ENCODE data around the gene ANAPC13.
A peak's percentile ranks its signal among the peaks of the same experiment; 100 is the strongest.

The ANAPC13 gene

DNA sequence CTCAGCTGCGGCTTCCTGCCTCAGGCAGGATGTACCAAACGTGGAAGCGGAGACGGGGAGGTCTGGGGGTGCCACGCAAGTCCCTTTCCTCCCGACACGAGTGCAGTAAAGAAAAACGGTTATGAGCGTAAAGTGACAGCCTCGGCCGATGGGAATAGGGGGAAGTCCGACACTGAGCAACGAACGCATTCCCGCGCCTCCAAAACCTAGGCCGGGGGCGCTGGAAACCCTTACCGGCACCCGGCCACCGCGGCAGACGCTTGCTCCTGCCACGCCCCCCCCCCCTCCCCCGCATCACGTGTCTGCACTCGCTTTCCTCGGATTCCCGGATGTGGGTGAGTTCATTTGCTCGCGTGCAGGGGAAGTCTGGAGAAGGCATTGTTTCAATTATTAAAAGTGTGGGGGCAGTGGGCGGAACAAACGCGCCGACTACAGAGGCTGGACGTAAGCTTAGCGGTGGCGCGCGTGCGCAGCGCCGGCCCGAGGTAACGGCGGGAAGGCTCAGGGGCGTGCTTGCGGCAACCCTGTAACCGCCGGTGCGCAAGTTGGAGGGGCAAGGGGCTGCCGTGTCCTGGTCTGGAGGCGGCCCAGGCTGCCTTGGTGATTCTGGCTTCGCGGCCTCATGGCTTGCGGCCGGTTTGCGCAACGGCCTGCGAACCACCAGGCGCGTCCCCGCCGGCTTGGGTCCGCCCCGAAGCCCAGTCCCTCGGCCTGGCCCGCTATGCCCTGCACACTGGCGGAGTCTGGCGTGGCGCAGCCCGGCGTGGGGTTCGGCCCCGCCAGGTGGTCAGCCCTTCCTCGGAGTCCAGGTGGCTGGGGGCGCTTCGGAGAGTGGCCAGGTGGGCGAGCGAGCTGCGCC is at the start of gene ANAPC13, which contains the start of gene CEP63:
Gene ANAPC13 (minus strand): TSS at position 268 of the 859 bp plus-strand sequence. CDS start 3,081 bp downstream, outside the sequence.
Gene CEP63 (plus strand): TSS at position 340 of the 859 bp plus-strand sequence. CDS start 9,264 bp downstream, outside the sequence.
- in situ Hi-C loops (cut with HindIII; ENCODE audit: low pct_ligation_motif_present, low sequenced_read_pairs): loop anchor here (25.0 kb wide), 1 partner anchor 249 kb away; no protein-coding TSS in a partner anchor
- Histone ChIP-seq H3K27me3 (replicated peaks) (no peaks in the 10 kb centered on the region), H3K4me3 (ENCODE audit: low read depth, low read length) (peak within 1 kb of the TSS; percentile 81), H3K27ac (peak within 1 kb of the TSS; percentile 94), H3K36me3 (replicated peaks) (peaks cover 8% of the 10 kb centered on the region)
- TF ChIP-seq, protein P1, sequence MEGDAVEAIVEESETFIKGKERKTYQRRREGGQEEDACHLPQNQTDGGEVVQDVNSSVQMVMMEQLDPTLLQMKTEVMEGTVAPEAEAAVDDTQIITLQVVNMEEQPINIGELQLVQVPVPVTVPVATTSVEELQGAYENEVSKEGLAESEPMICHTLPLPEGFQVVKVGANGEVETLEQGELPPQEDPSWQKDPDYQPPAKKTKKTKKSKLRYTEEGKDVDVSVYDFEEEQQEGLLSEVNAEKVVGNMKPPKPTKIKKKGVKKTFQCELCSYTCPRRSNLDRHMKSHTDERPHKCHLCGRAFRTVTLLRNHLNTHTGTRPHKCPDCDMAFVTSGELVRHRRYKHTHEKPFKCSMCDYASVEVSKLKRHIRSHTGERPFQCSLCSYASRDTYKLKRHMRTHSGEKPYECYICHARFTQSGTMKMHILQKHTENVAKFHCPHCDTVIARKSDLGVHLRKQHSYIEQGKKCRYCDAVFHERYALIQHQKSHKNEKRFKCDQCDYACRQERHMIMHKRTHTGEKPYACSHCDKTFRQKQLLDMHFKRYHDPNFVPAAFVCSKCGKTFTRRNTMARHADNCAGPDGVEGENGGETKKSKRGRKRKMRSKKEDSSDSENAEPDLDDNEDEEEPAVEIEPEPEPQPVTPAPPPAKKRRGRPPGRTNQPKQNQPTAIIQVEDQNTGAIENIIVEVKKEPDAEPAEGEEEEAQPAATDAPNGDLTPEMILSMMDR (IDR thresholded peaks at IDR 0.05; ENCODE audit: low read depth, low read length, missing control alignments): no peak
- peak; percentile 98 for DNase-seq

GRCh38 chr3:134535186-134535970 is 49.6 kb upstream of the ANAPC13 start:
- H3K4me3 ChIP-seq (ENCODE audit: low read depth, low read length): no peak overlapping the region
- TF ChIP-seq, protein P1 (IDR thresholded peaks at IDR 0.05; ENCODE audit: low read depth, low read length, missing control alignments): no peak
- H3K36me3 ChIP-seq (replicated peaks): peaks cover 3% of the 10 kb centered on the region
- H3K27ac ChIP-seq: no peak overlapping the region
- no peaks in the 10 kb centered on the region for H3K27me3 ChIP-seq (replicated peaks)
- in situ Hi-C loops (cut with HindIII; ENCODE audit: low pct_ligation_motif_present, low sequenced_read_pairs): no loop called here
- DNase-seq: no peak

- Histone ChIP-seq H3K27me3 (replicated peaks) (no peaks in the 10 kb centered on the region), H3K36me3 (replicated peaks) (peaks cover 3% of the 10 kb centered on the region), H3K4me3 (ENCODE audit: low read depth, low read length) (no peak overlapping the region), H3K27ac (no peak overlapping the region)
- TF ChIP-seq, protein P1 (IDR thresholded peaks at IDR 0.05; ENCODE audit: low read depth, low read length, missing control alignments): no peak
- in situ Hi-C loops (cut with HindIII; ENCODE audit: low pct_ligation_motif_present, low sequenced_read_pairs): no loop called here
- no peak for DNase-seq
These were observed 47.7 kb upstream of the ANAPC13 start for GRCh38 chr3:134533493-134533892.

GRCh38 chr3:134527538-134528186 is 41.9 kb upstream of the ANAPC13 start:
- no peak overlapping the region for H3K27ac ChIP-seq
- in situ Hi-C loops (cut with HindIII; ENCODE audit: low pct_ligation_motif_present, low sequenced_read_pairs): no loop called here
- DNase-seq: no peak
- H3K27me3 ChIP-seq (replicated peaks): no peaks in the 10 kb centered on the region
- no peaks in the 10 kb centered on the region for H3K36me3 ChIP-seq (replicated peaks)
- no peak overlapping the region for H3K4me3 ChIP-seq (ENCODE audit: low read depth, low read length)
- TF ChIP-seq, protein P1 (IDR thresholded peaks at IDR 0.05; ENCODE audit: low read depth, low read length, missing control alignments): no peak

DNA sequence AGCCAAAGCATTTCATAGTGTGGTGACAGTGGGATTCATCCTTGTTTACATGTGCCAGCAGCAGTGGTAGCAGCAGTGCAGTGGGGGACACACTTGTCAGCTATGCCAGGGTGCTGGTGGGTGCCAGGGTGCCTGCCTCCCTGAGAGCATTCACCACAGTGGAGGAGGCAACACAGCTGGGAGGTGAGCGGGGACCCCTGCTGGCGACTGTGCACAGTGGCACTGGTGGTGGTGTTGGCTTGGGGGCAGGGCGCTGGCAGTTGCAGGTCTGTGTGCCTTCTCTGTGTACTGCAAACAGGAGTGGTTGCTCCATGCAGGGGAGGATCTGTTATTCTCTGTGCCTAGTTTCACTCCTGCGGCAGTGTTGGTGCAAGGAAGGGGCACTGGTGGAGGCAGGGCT is 41.3 kb upstream of the ANAPC13 start:
- H3K36me3 ChIP-seq (replicated peaks): no peaks in the 10 kb centered on the region
- in situ Hi-C loops (cut with HindIII; ENCODE audit: low pct_ligation_motif_present, low sequenced_read_pairs): no loop called here
- no peak overlapping the region for H3K27ac ChIP-seq
- H3K4me3 ChIP-seq (ENCODE audit: low read depth, low read length): no peak overlapping the region
- no peaks in the 10 kb centered on the region for H3K27me3 ChIP-seq (replicated peaks)
- no peak for DNase-seq
- TF ChIP-seq, protein P1 (IDR thresholded peaks at IDR 0.05; ENCODE audit: low read depth, low read length, missing control alignments): peak; percentile 58
